ENCODE measurements around the gene NXT2.
"Not testable (repeated sequence)": the region's sequence is repeated elsewhere in the genome, so short reads cannot be mapped to it uniquely, and the experiment has no call there.

The NXT2 gene

DNA sequence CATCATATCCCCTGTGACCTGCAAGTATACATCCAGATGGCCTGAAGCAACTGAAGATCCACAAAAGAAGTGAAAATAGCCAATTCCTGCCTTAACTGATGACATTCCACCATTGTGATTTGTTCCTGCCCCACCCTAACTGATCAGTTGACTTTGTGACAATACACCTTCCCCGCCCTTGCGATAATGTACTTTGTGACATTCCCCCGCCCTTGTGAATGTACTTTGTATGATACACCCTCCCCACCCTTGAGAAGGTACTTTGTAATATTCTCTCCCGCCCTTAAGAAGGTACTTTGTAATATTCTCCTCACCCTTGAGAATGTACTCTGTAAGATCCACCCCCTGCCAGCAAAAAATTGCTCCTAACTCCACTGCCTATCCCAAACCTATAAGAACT lies 39.4 kb downstream of the NXT2 start:
- DNase-seq; H3K27ac Mint-ChIP-seq; H3K4me1 Mint-ChIP-seq (ENCODE audit: low read depth); H3K36me3 Mint-ChIP-seq (ENCODE audit: low read depth); H3K4me3 Mint-ChIP-seq; H3K9me3 Mint-ChIP-seq: not testable (repeated sequence)
- peaks cover 52% of the 10 kb centered on the region for H3K27me3 Mint-ChIP-seq

DNA sequence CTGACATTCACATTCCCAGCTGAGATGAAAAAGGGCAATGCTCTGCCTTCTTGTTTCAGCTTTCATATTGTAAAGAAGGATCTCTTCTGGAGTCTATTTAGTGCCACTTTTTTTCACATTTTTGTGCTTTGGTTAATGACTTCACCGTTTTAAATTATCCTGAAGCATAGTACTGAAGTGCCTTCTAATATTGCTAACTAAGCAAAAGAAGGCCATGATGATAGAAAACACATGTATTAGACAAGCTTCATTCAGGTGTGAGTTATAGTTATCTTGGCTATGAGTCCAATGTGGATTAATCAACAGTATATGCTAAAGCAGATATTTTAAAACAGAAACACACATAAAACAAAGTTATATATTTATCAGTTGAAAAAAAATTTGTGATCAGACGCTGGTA lies 40.4 kb downstream of the NXT2 start:
- Mint-ChIP-seq H3K27ac (no peak overlapping the region), H3K4me1 (ENCODE audit: low read depth) (no peaks in the 10 kb centered on the region), H3K4me3 (no peak overlapping the region), H3K9me3 (no peaks in the 10 kb centered on the region), H3K36me3 (ENCODE audit: low read depth) (no peaks in the 10 kb centered on the region), H3K27me3 (peaks cover 50% of the 10 kb centered on the region)
- DNase-seq, result no peak

DNA sequence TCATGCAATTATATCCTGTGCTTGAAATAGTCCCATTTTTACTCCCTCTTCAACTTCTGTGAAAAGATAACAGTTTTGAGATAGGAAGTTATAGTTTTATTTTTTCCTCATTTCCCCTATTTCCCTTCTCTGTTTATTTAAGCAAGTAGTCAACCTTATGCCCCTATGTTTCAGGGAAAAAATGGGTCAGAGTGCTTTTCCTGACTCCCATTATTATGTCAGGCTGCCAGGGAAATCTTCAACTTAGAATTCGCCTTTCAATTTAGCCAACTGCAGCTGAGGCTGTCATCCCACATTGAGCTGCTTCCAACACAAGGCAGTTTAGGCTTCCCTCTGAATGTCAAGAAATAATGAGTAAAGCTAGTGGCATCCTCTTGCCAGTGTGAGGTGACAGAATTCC lies 42.3 kb downstream of the NXT2 start:
- Mint-ChIP-seq H3K4me3 (no peak overlapping the region), H3K9me3 (no peaks in the 10 kb centered on the region)

DNA sequence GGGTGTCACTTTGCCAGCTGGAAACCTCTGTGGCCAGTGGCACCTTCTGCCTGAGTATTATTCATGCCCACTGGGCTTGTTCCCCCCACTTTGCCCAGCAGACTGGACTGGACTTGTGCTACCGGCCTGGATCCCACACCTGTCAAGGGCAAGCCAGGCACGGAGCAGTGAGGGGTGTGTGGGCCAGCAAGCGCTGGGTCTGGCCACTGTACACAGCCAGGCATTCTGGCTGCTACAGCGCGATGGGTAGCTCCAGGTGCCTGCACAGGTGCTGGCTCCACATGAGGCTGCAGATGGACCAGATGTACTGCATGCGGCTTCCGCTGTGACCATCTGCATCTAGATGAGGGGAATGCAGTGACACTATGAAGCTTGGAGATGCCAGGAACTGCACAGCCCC lies 48.8 kb downstream of the NXT2 start:
- Mint-ChIP-seq H3K9me3 (no peaks in the 10 kb centered on the region), H3K27me3 (peaks cover 37% of the 10 kb centered on the region), H3K4me1 (ENCODE audit: low read depth) (no peaks in the 10 kb centered on the region), H3K4me3 (no peak overlapping the region), H3K36me3 (ENCODE audit: low read depth) (no peaks in the 10 kb centered on the region), H3K27ac (no peak overlapping the region)
- no peak for DNase-seq

More for the DNA sequence above, 42.3 kb downstream of the NXT2 start:
- DNase-seq, result no peak
- no peaks in the 10 kb centered on the region for H3K36me3 Mint-ChIP-seq (ENCODE audit: low read depth)
- no peak overlapping the region for H3K27ac Mint-ChIP-seq
- H3K4me1 Mint-ChIP-seq (ENCODE audit: low read depth), result no peaks in the 10 kb centered on the region
- peaks cover 40% of the 10 kb centered on the region for H3K27me3 Mint-ChIP-seq

DNA sequence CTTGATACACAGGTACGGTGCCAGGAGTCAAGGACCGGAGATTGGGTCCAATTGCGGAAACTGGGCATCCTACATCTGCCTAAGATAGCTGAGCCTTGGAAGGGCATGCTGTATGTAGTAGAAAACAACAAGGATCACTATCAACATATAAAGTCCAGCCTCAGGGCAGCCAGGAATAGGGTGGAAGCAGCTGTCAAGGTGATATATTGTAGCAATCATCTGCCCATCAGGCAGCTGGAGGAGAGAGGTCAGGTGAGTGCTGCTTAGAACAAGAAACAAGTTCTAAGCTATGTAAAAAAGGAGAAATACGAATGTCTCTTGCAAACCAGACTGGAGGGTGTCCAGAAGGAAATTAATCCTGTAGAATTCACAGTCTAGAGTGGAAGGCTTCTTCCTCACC lies 53.5 kb downstream of the NXT2 start:
- Mint-ChIP-seq H3K27me3 (peaks cover 23% of the 10 kb centered on the region), H3K4me1 (ENCODE audit: low read depth) (no peaks in the 10 kb centered on the region), H3K36me3 (ENCODE audit: low read depth) (no peaks in the 10 kb centered on the region), H3K27ac (no peak overlapping the region), H3K9me3 (no peaks in the 10 kb centered on the region), H3K4me3 (no peak overlapping the region)
- no peak for DNase-seq
